IPS-15b (cell line): ENCODE data around the gene RAB17.

Experiments used
- H3K27me3 ChIP-seq: one replicate; pipeline ENCODE4 v1.6.1; 2013; ENCODE audit warnings: low read length; ENCODE audit not compliant: control insufficient read depth, insufficient read depth
- H3K36me3 ChIP-seq: one replicate; pipeline ENCODE4 v1.6.1; 2013; ENCODE audit warnings: low read length; ENCODE audit not compliant: control insufficient read depth, insufficient read depth
- H3K4me1 ChIP-seq: one replicate; pipeline ENCODE4 v1.6.1; 2013; ENCODE audit warnings: mild to moderate bottlenecking, low read length; ENCODE audit not compliant: control insufficient read depth, insufficient read depth
- H3K4me3 ChIP-seq: one replicate; pipeline ENCODE4 v1.5.1; 2013; ENCODE audit warnings: low read depth, low read length
- H3K9ac ChIP-seq: one replicate; pipeline ENCODE4 v1.6.1; 2013; ENCODE audit warnings: low read depth, mild to moderate bottlenecking, low read length
- H3K9me3 ChIP-seq: one replicate; pipeline ENCODE4 v1.6.1; 2013; ENCODE audit warnings: mild to moderate bottlenecking, low read length; ENCODE audit not compliant: control insufficient read depth, insufficient read depth

Gene RAB17

DNA sequence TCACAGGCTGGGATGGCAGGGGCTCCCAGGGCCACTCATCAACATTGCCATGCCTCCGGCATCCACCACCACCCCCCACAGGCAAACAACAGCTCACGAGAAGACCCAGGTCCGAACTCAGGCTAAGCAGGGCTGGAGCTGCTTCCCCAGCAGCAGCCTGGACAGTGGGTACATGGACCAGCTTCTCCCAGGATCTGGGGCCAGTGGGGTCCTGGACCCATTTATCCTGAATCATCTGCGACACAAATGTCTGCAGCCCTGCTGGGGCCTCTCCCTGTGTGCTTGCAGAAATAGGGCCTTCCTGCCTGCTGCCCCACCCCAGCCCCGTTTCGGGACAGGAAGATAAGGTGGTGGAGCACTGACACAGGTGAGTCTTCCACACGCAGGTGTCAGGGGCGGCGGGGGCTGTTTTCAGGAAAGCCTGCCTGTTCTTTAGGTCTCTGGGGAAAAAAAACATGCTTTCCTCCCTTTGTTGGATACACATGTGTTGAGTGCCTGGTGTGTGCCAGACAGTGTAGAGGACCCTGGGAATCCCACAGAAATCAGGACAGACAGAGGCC is 19.7 kb downstream of the RAB17 start:
- H3K9me3 ChIP-seq: no peaks in the 10 kb centered on the region
- H3K4me3 ChIP-seq: no peak overlapping the region
- peaks cover 8% of the 10 kb centered on the region for H3K4me1 ChIP-seq
- H3K27me3 ChIP-seq: no peaks in the 10 kb centered on the region
- H3K36me3 ChIP-seq: no peaks in the 10 kb centered on the region
- H3K9ac ChIP-seq: no peak overlapping the region

DNA sequence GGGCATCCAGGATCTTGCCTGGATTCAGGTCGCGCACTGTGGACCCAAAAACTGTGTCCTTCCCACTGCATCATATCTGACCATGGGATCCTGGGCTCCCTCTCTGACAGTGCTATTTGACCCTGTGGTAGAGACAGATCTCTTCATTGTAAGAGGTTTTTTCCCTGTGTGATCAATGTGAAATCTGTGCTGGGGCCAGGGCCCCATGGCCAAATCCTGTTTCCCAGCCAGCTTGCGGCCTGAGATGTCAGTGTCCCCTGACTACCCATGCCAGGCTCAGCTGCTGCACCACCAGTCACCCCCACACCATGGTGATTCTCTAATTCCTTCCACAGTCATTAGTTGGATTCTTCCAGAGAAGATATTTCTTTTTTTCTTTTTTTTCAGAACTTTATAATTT is 20.6 kb downstream of the RAB17 start:
- H3K9me3 ChIP-seq: no peaks in the 10 kb centered on the region
- no peaks in the 10 kb centered on the region for H3K36me3 ChIP-seq
- no peak overlapping the region for H3K4me3 ChIP-seq
- no peaks in the 10 kb centered on the region for H3K27me3 ChIP-seq
- H3K9ac ChIP-seq: no peak overlapping the region
- H3K4me1 ChIP-seq: peaks cover 8% of the 10 kb centered on the region

DNA sequence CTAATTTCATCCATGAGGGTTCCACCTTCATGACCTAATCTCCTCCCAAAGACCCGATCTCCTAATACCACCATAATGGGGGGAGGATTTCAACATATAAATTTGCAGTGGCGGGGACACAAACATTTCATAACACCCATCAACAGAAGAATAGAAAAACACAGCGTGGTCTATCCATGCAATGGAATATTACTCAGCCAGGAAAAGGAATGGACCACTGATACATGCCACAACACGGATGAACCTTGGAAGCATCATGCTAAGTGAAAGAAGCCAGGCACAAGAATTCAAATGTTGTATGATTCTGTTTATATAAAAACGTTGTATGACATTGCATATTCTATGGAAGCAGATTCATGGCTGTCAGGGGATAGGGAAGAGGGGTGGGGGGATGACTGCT is 21.5 kb downstream of the RAB17 start:
- no peaks in the 10 kb centered on the region for H3K36me3 ChIP-seq
- peaks cover 8% of the 10 kb centered on the region for H3K4me1 ChIP-seq
- no peaks in the 10 kb centered on the region for H3K27me3 ChIP-seq
- H3K9ac ChIP-seq: no peak overlapping the region
- H3K9me3 ChIP-seq: no peaks in the 10 kb centered on the region
- no peak overlapping the region for H3K4me3 ChIP-seq

DNA sequence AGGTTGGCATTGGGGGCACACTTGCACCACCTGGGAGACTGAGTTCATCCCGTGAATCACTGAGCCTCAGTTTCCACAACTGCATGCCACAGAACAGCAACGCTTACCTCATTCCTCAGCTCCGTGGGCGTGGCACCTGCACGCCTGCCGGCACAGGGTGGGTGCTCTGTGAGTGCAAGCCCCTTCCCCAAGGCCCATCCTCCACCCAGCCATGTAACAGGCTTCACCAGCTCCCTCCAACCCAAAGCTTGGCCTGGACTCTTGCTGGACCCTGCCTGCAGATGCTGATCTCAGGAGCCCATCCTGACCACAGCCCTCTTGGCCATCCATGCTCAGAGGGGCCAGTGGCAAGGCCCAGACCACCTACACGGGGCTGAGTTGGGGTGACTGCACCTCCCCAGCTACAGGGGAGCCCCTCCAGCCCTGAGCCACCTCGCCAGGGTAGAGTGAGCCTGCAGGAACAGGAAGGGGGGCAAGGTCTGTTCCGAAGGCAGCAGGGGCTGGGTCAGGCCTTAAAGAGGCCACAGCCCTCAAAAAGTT is 22.3 kb downstream of the RAB17 start:
- no peak overlapping the region for H3K9ac ChIP-seq
- H3K9me3 ChIP-seq: no peaks in the 10 kb centered on the region
- H3K36me3 ChIP-seq: no peaks in the 10 kb centered on the region
- H3K4me1 ChIP-seq: peaks cover 8% of the 10 kb centered on the region
- H3K4me3 ChIP-seq: no peak overlapping the region
- H3K27me3 ChIP-seq: no peaks in the 10 kb centered on the region

DNA sequence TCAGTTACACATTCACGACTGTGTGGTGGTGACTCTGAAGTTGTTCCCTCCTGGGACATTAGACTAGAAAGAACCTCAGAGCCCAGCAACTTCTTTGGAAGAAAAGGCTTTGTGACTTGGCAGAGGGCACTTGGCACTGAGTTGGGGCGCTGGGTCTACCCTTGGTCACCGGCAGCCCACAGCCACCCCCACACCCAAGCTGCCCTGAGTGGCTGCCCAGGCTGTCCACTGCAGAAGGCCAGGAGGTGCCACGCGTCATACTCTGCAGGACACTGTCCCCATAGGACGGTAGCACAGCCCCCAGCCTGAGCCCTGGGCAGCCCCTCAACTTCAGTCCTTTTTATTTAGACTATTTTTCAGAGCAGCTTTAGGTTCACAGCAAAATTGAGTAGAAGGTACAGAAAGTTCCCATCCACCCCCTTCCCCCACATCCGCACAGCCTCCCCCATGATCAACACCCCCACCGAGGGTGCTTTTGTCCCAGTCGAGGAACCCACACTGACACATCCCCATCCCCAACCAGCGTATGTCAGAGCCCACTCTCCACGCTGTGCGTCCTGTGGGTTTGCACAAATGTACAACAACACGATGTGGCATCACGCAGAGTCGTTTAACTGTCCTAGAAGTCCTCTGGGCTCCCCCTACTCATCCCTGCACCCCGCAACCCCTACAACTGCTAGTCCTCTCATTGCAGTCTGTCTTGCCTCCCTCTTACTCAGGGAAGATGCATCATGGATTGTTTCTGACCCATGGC is 23.1 kb downstream of the RAB17 start:
- H3K4me1 ChIP-seq: peaks cover 6% of the 10 kb centered on the region
- H3K27me3 ChIP-seq: no peaks in the 10 kb centered on the region
- no peak overlapping the region for H3K4me3 ChIP-seq
- no peaks in the 10 kb centered on the region for H3K9me3 ChIP-seq
- no peaks in the 10 kb centered on the region for H3K36me3 ChIP-seq
- no peak overlapping the region for H3K9ac ChIP-seq

DNA sequence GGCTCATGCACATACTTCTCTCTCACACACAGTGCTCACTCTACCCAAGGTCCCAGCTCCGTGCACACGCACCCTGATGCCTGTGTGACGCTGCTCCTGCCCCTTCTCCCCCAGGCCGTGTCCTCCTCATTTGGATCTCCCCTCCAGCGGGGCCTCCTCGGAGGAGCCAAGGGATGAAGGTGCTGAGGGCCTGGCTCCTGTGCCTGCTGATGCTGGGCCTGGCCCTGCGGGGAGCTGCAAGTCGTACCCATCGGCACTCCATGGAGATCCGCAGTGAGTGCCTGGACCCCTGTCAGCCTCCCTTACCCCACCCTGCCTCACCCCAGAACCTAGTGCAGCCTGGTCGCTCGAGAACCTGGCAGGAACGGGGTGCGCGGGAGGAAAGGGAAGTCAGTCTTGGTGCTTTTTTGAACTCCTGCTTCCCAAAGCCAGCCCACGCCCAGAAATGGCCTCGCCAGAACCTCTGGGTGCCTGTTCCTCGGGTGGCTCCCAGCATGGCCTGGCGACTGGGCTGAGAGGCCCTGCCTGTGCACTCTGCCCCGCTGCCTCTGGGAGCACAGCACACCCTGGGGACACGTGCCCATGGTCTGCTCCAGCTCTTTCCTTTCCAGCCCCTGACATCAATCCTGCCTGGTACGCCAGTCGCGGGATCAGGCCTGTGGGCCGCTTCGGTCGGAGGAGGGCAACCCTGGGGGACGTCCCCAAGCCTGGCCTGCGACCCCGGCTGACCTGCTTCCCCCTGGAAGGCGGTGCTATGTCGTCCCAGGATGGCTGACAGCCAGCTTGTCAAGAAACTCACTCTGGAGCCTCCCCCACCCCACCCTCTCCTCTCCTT is 23.9 kb downstream of the RAB17 start, which contains the start of gene PRLH:
TSS of gene PRLH (plus strand) at position 174 of the 835 bp plus-strand sequence. CDS start at position 174, 0 bp downstream.
- no peaks in the 10 kb centered on the region for H3K9me3 ChIP-seq
- H3K27me3 ChIP-seq: no peaks in the 10 kb centered on the region
- H3K36me3 ChIP-seq: no peaks in the 10 kb centered on the region
- H3K4me1 ChIP-seq: no peaks in the 10 kb centered on the region
- no peak within 1 kb of the TSS for H3K9ac ChIP-seq
- H3K4me3 ChIP-seq: no peak within 1 kb of the TSS

DNA sequence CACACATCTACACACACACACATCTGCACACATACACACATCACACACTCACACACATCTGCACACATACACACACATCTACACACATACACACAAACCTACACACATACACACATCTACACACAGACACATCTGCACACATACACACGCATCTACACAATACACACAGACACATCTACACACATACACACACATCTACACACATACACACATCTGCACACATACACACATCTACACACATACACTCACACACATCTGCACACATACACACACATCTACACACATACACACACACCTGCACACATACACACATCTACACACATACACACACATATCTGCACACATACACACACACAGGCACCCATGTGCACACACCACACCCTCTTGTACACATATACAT is 24.6 kb downstream of the RAB17 start:
- H3K4me1 ChIP-seq: no peaks in the 10 kb centered on the region
- no peaks in the 10 kb centered on the region for H3K27me3 ChIP-seq
- H3K9me3 ChIP-seq: no peaks in the 10 kb centered on the region
- no peaks in the 10 kb centered on the region for H3K36me3 ChIP-seq
- no peak overlapping the region for H3K9ac ChIP-seq
- H3K4me3 ChIP-seq: no peak overlapping the region

DNA sequence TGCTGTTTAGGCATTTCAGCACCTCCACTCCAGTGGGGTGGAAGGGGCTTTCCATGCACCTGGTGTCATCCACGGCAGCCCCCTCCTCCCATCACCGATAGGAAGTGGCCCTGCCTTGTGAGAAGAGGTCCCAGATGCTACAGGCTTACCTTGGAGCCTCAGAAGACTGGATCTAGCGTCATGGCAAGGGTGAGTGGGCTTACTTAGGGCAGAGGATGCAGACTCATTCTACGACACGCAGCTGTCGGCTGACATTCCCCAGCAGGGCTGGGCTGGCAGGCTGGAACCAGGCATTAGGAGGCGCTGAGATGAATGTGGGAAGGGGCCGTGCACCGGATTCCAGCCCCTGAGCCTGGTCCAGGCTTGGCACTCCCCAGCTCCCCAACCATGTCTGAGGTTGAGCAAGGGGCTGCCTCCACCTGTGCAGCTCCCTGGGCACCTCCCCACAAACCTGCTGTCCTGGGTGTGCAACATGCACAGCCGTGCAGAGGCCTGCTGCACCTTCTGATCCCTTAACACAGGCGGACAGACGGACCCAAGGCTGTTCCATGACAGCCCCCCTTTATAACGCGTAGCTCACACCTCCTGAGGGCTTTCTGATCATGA is 25.9 kb downstream of the RAB17 start:
- H3K27me3 ChIP-seq: no peaks in the 10 kb centered on the region

DNA sequence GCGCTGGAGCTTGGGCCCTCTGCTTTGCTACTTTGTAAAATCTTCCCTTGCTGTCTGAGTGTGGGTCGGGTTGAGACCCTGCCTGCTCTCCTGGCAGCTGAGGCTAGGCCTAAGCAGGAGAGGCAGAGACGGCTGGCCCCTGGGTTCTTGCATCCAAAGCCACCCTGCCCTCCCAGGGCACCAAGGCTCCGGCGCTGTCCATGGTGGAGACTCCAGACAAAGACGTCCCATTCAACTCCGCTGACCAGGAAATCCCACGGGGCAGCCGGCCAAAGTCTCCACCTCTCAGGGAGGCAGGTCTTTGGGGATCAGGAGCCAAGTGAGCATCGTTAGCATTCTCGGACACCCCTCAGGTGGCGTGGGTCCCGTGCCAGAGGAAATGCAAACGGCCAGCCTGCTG is 26.7 kb downstream of the RAB17 start:
- Histone ChIP-seq H3K27me3 (no peaks in the 10 kb centered on the region), H3K9me3 (no peaks in the 10 kb centered on the region), H3K4me3 (no peak overlapping the region), H3K4me1 (no peaks in the 10 kb centered on the region), H3K36me3 (no peaks in the 10 kb centered on the region), H3K9ac (no peak overlapping the region)

More for the DNA sequence above, 25.9 kb downstream of the RAB17 start:
- H3K4me1 ChIP-seq: no peaks in the 10 kb centered on the region
- H3K4me3 ChIP-seq: no peak overlapping the region
- no peaks in the 10 kb centered on the region for H3K36me3 ChIP-seq
- no peak overlapping the region for H3K9ac ChIP-seq
- H3K9me3 ChIP-seq: no peaks in the 10 kb centered on the region

DNA sequence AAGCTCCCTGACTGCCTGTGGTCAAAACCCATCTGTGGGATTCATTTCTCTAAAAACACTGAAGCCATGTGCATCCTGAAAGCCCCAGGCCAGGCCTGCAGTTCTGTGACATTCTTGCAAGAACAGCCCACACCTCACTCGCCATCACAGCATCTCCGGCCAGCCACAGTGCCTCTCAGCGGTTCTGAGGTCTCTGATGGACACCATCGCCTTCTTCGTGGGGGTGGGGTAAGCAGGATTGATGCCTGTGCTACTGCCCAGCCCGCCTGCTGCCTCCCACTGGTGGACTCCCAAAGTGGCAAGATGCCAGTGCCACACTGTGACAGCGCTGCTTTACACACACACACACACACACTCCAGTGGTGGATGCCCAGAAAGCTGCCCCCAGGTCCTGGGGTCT is 29.3 kb downstream of the RAB17 start:
- Histone ChIP-seq H3K36me3 (no peaks in the 10 kb centered on the region), H3K4me1 (no peaks in the 10 kb centered on the region), H3K27me3 (no peaks in the 10 kb centered on the region), H3K4me3 (no peak overlapping the region), H3K9me3 (no peaks in the 10 kb centered on the region), H3K9ac (no peak overlapping the region)

DNA sequence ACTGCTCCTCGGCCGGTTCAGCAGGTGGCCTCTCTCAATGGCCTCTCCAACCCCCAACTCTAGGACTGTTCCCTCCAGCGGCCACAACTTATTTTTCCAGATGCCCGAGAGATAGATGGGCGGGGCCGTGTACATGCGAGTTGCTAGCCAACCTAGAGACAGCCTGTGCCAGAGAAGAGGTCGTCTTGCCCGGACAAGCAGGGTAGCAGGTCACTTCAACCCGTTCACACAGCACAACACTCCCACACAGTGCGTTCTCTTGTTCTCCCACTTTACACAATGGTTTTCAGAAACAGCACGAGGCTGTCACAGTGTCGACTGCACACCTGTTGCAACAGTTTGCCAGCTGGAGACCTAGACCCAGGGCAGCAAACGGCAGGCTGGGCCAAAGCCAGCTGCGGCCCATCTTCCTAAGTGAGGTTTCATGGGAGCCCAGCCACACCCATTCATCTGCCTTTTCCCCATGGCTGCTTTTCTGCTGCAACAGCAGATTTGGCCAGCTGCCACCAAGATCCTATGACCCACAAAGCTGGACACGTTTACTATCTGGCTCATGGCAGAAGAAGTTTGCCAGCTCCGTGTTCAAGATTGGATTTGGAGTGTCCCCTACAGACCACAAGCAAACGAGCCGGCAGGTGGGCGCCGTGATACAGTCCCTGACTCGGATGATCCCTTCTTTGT is 31.4 kb downstream of the RAB17 start:
- no peaks in the 10 kb centered on the region for H3K4me1 ChIP-seq
- no peaks in the 10 kb centered on the region for H3K27me3 ChIP-seq
- no peak overlapping the region for H3K4me3 ChIP-seq
- H3K9me3 ChIP-seq: no peaks in the 10 kb centered on the region
- H3K36me3 ChIP-seq: no peaks in the 10 kb centered on the region
- no peak overlapping the region for H3K9ac ChIP-seq
